BLaER1 (cell line): ENCODE results near the gene NRARP.

Experiments
- H3K27ac ChIP-seq: shearing (Covaris generic); formaldehyde crosslinking; 2 replicates; pipeline ENCODE4 v1.8.1; 2022
- H3K27me3 ChIP-seq: shearing (Covaris generic); formaldehyde crosslinking; 2 replicates; pipeline ENCODE4 v1.8.1; 2022
- H3K36me3 ChIP-seq: shearing (Covaris generic); formaldehyde crosslinking; 2 replicates; pipeline ENCODE4 v1.8.1; 2022
- H3K4me1 ChIP-seq: shearing (Covaris generic); formaldehyde crosslinking; 2 replicates; pipeline ENCODE4 v1.8.1; 2022
- H3K4me2 ChIP-seq: shearing (Covaris generic); formaldehyde crosslinking; 2 replicates; pipeline ENCODE4 v1.8.1; 2022
- H3K4me3 ChIP-seq: shearing (Covaris generic); formaldehyde crosslinking; 2 replicates; pipeline ENCODE4 v1.8.1; 2022
- H3K9ac ChIP-seq: shearing (Covaris generic); formaldehyde crosslinking; 2 replicates; pipeline ENCODE4 v1.8.1; 2022
- H3K9me3 ChIP-seq: shearing (Covaris generic); formaldehyde crosslinking; 2 replicates; pipeline ENCODE4 v1.8.1; 2022
- H4K20me1 ChIP-seq: shearing (Covaris generic); formaldehyde crosslinking; 2 replicates; pipeline ENCODE4 v1.8.1; 2022
- Cebpa-rat ChIP-seq: shearing (Covaris generic); IDR thresholded peaks from 2 replicates; pipeline ENCODE4 v1.8.1; 2022

Gene NRARP

DNA sequence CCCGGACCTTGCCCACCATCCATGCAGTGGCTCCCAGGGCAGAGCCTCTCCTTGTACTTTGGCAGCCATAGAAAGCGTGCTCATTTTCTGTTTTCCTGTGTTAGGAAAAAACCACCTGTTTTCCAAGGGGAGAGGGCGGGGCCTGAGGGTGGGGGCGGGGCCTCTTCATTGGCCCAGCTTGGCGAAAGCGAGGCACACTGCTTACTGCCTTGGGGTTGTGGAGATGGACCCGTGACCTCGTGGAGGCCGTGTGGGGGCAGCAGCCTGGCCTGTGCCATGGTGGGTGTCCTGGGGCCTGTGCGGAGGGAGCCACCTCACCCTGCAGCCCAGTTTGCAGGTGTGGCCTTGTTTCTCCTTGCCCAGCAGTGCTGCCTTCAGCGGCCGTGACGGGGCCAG lies 29.0 kb downstream of the NRARP start:
- Histone ChIP-seq H3K27ac (peak overlapping the region; percentile 94), H3K9ac (peak overlapping the region; percentile 59), H3K36me3 (peaks cover 36% of the 10 kb centered on the region), H3K4me1 (peaks cover 99% of the 10 kb centered on the region), H3K4me3 (no peak overlapping the region), H4K20me1 (peaks cover 17% of the 10 kb centered on the region; the same call in 1 of the 2 replicates), H3K4me2 (peak overlapping the region; percentile 92), H3K27me3 (no peaks in the 10 kb centered on the region), H3K9me3 (no peaks in the 10 kb centered on the region)
- TF ChIP-seq Cebpa-rat: no peak

DNA sequence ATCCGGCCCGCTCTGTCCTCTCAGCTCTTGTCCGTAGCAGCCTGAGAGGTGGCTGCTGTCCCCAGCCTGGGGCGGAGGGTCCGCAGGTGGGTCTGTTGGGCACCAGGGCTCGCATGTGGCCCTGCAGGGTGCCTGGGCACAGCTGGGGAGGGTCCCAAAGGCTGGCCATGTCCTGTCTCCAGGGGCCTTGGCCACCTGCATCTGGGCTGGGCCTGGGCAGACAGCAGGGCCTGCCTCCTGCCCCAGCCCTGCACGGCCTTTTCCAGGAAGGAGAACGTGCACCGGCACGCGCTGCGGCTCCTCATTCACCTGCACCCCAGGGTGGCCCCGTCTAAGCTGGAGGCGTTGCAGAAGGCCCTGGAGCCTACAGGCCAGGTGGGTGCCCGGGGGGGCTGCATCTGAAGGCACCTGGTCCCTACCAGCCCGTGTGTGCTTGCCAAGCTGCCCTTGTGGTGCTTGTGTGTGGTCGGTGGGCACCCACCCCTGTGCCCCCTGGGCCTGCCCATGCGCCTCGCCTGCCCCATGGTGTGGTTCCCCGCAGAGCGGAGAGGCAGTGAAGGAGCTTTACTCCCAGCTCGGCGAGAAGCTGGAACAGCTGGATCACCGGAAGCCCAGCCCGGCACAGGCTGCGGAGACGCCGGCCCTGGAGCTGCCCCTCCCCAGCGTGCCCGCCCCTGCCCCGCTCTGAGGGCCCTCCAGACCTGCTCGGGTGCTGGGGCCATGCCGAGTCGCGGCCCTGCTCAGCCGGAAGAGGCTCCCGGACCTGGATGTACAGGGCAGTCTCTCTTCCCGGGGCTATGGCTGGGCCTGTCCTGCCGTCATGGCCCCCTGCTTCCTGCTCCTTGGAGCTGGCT lies 29.6 kb downstream of the NRARP start:
- peaks cover 99% of the 10 kb centered on the region for H3K4me1 ChIP-seq
- peak overlapping the region; percentile 59 for H3K9ac ChIP-seq
- no peaks in the 10 kb centered on the region for H3K9me3 ChIP-seq

DNA sequence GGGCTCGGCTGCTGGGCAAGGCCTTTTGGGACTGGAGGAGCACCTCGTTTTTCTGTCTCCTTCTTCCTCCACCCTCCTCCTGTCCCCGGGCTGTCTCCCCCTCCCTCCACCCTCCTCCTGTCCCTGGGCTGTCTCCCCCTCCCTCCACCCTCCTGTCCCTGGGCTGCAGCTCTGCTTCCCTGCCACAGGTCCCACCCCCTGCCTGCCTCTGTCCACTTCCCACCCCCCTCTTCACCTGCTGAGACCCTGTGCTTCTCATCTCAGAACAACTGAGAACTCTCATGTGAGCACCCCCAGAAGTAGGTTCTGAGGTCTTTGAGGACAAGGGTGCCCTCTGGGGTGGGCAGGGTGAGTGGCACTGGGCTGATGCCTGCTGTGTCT lies 30.4 kb downstream of the NRARP start:
- Histone ChIP-seq H3K27me3 (no peaks in the 10 kb centered on the region), H3K9ac (peak overlapping the region; percentile 59), H3K27ac (peak overlapping the region; percentile 77), H3K4me1 (peaks cover 97% of the 10 kb centered on the region), H3K9me3 (no peaks in the 10 kb centered on the region), H4K20me1 (peaks cover 17% of the 10 kb centered on the region; the same call in 1 of the 2 replicates), H3K4me2 (peak overlapping the region; percentile 92), H3K4me3 (peak overlapping the region; percentile 36; the same call in 1 of the 2 replicates), H3K36me3 (peaks cover 50% of the 10 kb centered on the region)
- TF ChIP-seq Cebpa-rat: no peak

More for the DNA sequence above, 29.6 kb downstream of the NRARP start:
- Histone ChIP-seq H3K4me2 (peak overlapping the region; percentile 92), H3K36me3 (peaks cover 42% of the 10 kb centered on the region), H3K27me3 (no peaks in the 10 kb centered on the region), H3K4me3 (peak overlapping the region; percentile 36; the same call in 1 of the 2 replicates), H3K27ac (peak overlapping the region; percentile 77), H4K20me1 (peaks cover 17% of the 10 kb centered on the region; the same call in 1 of the 2 replicates)
- no peak for TF ChIP-seq Cebpa-rat

DNA sequence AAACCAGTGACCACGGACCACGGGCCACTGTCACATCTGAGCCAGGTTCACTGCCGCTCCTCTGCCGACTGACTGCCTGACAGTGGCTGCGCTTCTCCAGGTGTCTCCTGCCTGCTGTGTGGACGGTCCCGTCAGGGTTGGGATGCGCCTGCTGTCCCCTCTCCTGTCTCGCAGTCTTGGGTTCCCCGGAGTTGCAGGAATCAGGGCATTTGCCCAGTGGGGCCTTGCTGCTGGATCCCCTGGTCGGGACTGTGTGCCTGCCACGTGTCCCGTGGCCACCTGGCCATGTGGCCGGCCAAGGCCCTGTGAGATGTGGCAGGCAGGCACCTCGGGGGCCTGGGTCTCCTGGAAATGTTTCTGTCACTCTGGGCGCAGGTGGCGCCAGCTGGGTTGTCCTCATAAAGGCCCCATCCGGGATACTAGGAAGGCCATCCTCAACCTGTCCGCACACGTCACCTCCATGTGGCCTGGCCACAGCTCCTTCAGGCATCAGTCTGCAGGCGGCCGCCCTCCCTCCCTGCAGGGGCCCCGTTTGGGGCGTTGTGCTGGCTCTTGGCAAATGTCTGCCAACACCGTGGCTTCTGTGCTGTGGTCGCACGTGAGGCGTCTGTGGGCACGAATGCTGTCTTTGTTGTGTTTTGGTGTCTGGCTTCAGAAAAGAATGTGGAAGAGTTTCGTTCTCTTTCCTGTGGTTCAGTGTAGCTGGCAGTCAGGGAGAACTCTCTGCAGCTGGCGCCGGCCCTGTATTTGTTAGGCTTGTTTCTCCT lies 31.0 kb downstream of the NRARP start:
- H3K9ac ChIP-seq: peak overlapping the region; percentile 59
- no peak for TF ChIP-seq Cebpa-rat
- peaks cover 56% of the 10 kb centered on the region for H3K36me3 ChIP-seq
- H3K4me2 ChIP-seq: peak overlapping the region; percentile 92
- H3K27ac ChIP-seq: peak overlapping the region; percentile 77
- H3K4me1 ChIP-seq: peaks cover 92% of the 10 kb centered on the region
- H3K4me3 ChIP-seq: no peak overlapping the region
- H4K20me1 ChIP-seq: peaks cover 17% of the 10 kb centered on the region; the same call in 1 of the 2 replicates
- no peaks in the 10 kb centered on the region for H3K27me3 ChIP-seq
- no peaks in the 10 kb centered on the region for H3K9me3 ChIP-seq

DNA sequence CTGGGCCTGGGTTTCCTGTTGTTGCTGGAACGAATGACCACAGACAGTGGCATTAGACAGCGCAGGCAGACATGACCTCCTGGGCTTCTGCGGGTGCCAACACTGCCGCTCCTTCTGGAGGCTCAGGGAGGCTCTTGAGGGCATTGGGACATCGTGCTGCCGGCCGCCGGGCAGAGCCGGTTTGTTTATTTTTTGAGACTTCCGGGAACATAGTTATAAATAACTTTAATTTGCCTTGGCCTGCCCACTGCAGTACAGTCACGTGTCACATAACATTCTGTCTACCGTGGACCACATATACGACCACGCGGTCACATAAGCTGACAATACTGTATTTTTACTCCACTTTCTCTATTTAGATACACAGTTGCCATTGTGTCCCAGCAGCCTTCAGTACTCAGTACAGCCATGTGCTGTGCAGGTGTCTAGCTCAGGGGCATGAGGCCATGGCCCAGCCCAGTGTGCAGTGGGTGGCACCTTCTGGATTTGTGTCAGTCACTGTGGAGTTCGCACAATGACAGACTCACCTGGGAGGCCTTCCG lies 32.8 kb downstream of the NRARP start:
- H3K36me3 ChIP-seq: peaks cover 73% of the 10 kb centered on the region
- peak overlapping the region; percentile 54; the same call in 1 of the 2 replicates for H3K9ac ChIP-seq
- H3K4me1 ChIP-seq: peaks cover 73% of the 10 kb centered on the region
- peak overlapping the region; percentile 92 for H3K4me2 ChIP-seq
- peak overlapping the region; percentile 47; the same call in 1 of the 2 replicates for H3K27ac ChIP-seq
- H3K27me3 ChIP-seq: no peaks in the 10 kb centered on the region
- peak overlapping the region; percentile 4; the same call in 1 of the 2 replicates for H3K4me3 ChIP-seq
- peaks cover 17% of the 10 kb centered on the region; the same call in 1 of the 2 replicates for H4K20me1 ChIP-seq
- no peak for TF ChIP-seq Cebpa-rat
- H3K9me3 ChIP-seq: no peaks in the 10 kb centered on the region

DNA sequence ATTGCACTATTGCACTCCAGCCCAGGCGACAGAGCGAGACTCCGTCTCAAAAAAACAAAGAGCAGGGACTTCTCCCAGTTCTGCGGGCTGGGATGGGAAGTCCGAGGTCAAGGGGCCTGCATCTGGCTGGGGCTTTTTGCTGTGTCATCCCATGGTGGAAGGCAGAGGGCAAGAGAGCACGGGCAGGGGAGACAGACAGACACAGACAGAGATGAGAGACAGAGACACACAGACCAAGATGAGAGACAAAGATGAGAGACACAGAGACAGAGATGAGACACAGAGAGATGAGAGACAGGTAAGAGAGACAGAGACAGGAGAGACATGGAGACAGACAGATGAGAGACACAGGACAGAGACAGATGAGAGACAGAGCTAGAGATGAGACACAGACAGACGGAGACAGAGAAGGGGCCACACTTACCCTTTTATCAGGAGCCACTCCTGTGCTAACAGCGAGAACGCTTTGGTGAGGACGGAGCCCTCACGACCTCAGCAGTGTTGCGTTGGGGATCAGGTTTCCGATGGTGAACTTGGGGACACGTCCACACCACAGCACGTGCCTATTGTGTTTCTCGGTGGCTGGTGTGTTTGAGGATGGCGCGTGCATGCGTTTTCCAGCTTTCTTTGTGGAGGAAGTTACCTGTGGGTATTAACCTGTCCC lies 33.4 kb downstream of the NRARP start:
- H3K36me3 ChIP-seq: peaks cover 79% of the 10 kb centered on the region
- H4K20me1 ChIP-seq: peaks cover 17% of the 10 kb centered on the region; the same call in 1 of the 2 replicates
- peaks cover 67% of the 10 kb centered on the region for H3K4me1 ChIP-seq
- no peaks in the 10 kb centered on the region for H3K27me3 ChIP-seq
- H3K9me3 ChIP-seq: no peaks in the 10 kb centered on the region
- H3K4me2 ChIP-seq: peak overlapping the region; percentile 92
- peak overlapping the region; percentile 4; the same call in 1 of the 2 replicates for H3K4me3 ChIP-seq
- H3K9ac ChIP-seq: peak overlapping the region; percentile 54; the same call in 1 of the 2 replicates
- no peak for TF ChIP-seq Cebpa-rat
- H3K27ac ChIP-seq: peak overlapping the region; percentile 47

DNA sequence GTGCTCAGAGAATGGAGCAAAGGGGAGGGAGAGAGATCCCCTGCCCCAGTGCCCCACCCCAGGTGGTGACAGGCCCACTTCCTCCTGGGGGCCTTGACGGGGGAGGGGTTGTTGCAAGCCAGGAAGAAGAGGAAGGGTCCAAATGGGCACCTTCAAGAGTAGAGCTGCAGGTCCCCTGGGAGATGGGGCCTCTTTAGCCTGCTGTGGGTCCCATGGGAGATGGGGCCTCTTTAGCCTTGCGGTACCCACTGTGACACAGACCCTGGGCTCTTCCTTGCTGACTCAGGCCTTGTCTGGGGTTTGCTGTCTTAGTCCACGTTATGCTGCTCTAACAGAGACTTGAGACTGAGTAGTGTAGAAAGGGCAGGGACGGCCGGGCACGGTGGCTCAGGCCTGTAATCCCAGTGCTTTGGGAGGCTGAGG lies 34.1 kb downstream of the NRARP start:
- Histone ChIP-seq H3K9ac (0 out of 2 replicates have a peak overlapping the region, but pooled peaks have one; percentile 1), H3K9me3 (no peaks in the 10 kb centered on the region), H3K4me3 (no peak overlapping the region), H3K36me3 (peaks cover 78% of the 10 kb centered on the region), H3K4me1 (peaks cover 60% of the 10 kb centered on the region), H3K27ac (peak overlapping the region; percentile 47), H3K4me2 (peak overlapping the region; percentile 92), H4K20me1 (peaks cover 18% of the 10 kb centered on the region; the same call in 1 of the 2 replicates), H3K27me3 (no peaks in the 10 kb centered on the region)
- no peak for TF ChIP-seq Cebpa-rat

DNA sequence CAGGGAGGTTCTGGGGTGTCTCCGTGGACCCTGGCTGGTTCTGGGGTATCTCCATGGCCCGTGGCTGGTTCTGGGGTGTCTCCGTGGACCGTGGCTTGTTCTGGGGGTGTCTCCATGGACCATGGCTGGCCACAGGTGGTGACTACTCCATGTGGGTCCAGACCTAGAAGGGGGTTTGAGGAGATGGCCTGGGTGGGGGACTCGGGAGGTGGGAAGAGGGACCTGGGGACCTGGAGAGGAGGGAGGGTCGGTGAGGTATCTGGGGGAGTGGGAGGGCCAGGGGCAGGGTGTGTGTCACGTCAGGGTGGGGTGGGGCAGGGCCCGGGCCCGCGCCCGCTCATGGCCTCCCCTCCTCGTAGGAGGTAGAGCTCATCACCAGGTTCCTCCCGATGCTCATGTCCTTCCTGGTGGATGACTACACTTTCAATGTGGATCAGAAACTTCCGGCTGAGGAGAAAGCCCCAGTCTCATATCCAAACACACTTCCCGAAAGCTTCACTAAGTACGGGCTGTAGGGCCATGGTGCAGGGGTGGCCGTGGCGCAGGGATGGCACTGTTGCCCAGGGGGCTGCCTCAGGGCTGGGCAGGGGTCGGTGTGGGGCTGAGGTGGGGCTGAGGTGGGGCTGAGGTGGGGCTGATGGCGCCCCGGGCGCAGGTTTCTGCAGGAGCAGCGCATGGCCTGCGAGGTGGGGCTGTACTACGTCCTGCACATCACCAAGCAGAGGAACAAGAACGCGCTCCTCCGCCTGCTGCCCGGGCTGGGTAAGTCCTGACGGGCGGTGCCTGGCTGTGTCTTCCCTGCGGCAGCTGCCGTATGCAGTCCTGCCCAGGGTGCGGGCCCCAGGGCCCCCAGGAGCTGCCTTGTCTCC lies 35.3 kb downstream of the NRARP start:
- H3K4me2 ChIP-seq: peak overlapping the region; percentile 92; the same call in 1 of the 2 replicates
- H3K36me3 ChIP-seq: peaks cover 78% of the 10 kb centered on the region
- H3K27me3 ChIP-seq: no peaks in the 10 kb centered on the region
- H3K4me1 ChIP-seq: peaks cover 49% of the 10 kb centered on the region
- no peaks in the 10 kb centered on the region for H3K9me3 ChIP-seq
- no peak overlapping the region for H3K4me3 ChIP-seq
- no peak overlapping the region for H3K9ac ChIP-seq
- no peak overlapping the region for H3K27ac ChIP-seq
- no peak for TF ChIP-seq Cebpa-rat
- peaks cover 14% of the 10 kb centered on the region; the same call in 1 of the 2 replicates for H4K20me1 ChIP-seq
